ENCODE results near the gene CACNG1.
"Not testable (repeated sequence)": the region's sequence is repeated elsewhere in the genome, so short reads cannot be mapped to it uniquely, and the experiment has no call there.

Gene CACNG1

DNA sequence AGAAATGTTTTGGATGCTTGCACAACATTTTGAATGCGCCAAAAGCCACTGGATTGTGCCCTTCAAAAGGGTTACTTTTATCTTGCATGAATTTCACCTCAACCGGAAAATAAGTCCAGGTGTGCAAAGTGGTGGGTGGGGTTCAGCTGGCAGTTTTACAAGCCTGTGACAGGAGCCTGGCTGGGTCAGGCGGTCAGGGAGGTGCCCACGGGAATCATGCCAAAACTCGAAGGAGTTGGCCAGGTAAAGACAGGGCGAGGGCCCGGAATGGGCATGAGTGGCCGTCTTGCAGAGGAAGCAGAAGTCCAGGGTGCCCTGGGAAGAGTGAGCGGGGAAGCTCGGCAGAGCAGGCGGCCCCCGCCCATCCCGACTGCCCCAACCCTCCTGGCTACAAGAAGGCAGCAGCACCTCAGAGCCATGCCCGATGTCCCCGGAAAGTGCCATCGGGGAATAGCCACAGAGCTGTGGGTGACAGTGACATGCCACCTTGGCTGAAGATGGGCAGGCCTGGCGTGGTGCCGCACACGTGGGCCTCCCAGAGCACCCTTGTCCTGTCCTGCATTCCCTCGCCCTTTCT is 19.1 kb upstream of the CACNG1 start:
- H3K4me3 ChIP-seq (ENCODE audit: low read depth, low read length) = no peak overlapping the region

DNA sequence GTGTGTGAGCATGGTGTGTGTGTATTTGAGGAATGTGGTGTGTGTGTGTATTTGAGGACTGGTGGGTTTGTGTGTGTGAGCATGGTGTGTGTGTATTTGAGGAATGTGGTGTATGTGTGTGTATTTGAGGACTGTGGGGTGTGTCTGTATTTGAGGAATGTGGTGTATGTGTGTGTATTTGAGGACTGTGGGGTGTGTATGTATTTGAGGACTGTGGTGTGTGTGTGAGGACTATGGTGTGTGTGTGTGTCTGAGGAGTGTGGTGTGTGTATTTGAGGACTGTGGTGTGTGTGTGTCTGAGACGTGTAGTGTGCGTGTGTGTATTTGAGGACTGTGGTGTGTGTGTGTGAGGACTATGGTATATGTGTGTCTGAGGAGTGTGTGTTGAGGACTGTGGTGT is 18.0 kb upstream of the CACNG1 start:
- H3K4me3 ChIP-seq (ENCODE audit: low read depth, low read length) = no peak overlapping the region

- H3K4me3 ChIP-seq (ENCODE audit: low read depth, low read length) = no peak overlapping the region
Measured at GRCh38 chr17:67027031-67027628, 17.2 kb upstream of the CACNG1 start.

- no peak overlapping the region for H3K4me3 ChIP-seq (ENCODE audit: low read depth, low read length)
Measured at GRCh38 chr17:67030641-67031040, 13.7 kb upstream of the CACNG1 start.

DNA sequence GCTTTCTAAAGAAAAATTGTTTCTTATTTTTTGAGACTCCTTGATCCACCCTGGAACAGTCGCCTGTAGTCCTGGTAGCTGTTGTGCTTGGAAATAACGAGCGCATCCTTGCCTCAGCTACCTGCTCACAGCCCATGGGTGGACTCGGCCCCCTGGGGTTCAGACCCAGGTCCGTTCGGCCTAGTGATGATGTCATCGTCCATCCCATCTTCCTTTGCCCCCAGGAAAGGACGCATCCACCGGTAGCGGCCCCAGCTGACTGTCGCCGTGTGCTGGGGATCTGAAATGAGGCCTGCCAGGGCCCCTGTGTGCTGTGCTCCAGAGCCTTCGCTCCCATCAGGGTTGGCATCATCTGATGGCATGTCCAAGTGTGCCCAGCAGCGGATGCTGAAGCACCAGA is 12.0 kb upstream of the CACNG1 start:
- no peak overlapping the region for H3K4me3 ChIP-seq (ENCODE audit: low read depth, low read length)

DNA sequence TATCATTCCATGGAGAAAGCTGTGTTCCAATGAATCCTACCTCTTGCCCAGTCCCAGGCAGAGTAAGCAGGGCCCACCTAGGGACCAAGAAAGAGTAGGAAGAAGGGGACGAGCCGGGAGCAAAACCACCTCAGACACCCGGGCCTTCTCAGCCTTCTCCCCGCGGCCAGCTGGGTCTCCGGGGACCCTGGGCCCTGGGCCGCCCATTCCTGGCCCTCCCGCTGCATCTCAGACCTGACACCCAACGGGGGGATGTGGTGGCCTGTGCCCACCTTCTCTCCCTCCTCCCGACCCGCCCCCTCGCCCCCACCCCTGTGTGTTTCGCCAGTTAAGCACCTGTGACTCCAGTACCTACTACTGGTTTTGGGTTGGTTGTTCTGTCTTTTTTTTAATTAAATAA is 11.4 kb upstream of the CACNG1 start:
- no peak overlapping the region for H3K4me3 ChIP-seq (ENCODE audit: low read depth, low read length)

DNA sequence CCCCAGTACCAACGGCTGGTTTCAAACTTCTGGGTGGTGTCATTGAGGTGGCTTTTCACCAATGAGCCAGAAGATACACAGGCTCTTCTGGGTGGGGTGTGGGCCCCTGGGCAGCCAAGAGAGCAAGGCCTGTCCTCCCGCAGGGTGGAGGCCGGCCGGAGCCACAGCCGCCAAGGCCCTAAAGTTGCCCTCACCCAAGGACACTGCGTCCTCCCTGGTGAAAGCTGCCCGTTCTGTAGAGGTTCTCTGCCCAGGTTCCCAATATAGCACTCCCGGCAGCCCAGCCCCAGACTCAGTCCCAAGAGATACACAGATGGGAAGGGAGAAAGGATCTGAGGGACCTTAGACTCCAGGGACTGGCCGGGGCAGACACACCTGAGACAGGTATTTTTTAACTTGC is 10.7 kb upstream of the CACNG1 start:
- H3K4me3 ChIP-seq (ENCODE audit: low read depth, low read length) = no peak overlapping the region

GRCh38 chr17:67035131-67036083 is 8.9 kb upstream of the CACNG1 start:
- no peak overlapping the region for H3K4me3 ChIP-seq (ENCODE audit: low read depth, low read length)

- H3K4me3 ChIP-seq (ENCODE audit: low read depth, low read length) = no peak overlapping the region
Measured at GRCh38 chr17:67038861-67039365, 5.4 kb upstream of the CACNG1 start.

GRCh38 chr17:67040652-67041051 is 3.7 kb upstream of the CACNG1 start:
- no peak overlapping the region for H3K4me3 ChIP-seq (ENCODE audit: low read depth, low read length)

DNA sequence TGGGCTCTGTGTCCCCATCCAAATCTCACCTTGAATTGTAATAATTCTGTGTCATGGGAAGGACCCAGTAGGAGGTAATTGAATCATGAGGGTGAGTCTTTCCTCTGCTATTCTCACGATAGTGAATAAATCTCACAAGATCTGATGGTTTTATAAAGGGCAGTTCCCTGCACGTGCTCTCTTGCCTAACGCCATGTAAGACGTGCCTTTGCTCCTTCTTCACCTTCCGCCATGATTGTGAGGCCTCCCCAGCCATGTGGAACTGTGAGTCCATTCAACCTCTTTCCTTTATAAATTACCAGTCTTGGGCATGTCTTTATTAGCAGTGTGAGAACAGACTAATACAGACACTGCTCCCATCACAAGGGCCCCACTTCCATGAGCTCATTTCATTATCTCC is 3.2 kb upstream of the CACNG1 start:
- H3K4me3 ChIP-seq (ENCODE audit: low read depth, low read length) = not testable (repeated sequence)

DNA sequence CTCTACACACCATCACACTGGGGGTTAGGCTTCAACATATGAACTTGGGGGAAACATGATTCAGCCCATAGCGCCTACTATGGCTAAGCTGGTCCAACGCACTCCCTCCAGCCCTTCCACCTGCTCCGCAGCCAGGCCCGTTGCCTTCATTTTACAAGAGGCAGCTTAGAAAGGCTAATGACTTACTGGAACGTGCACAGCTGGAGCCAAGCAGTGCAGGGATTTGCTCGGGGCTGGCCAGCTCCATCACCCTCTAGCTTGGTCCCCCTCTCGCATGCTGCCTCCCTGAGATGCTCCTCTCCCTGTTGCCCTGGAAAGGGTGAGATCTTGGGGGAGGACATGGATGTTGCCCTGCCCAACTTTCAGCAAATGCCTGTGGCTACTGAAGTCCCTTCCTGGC is 2.8 kb upstream of the CACNG1 start:
- no peak overlapping the region for H3K4me3 ChIP-seq (ENCODE audit: low read depth, low read length)

DNA sequence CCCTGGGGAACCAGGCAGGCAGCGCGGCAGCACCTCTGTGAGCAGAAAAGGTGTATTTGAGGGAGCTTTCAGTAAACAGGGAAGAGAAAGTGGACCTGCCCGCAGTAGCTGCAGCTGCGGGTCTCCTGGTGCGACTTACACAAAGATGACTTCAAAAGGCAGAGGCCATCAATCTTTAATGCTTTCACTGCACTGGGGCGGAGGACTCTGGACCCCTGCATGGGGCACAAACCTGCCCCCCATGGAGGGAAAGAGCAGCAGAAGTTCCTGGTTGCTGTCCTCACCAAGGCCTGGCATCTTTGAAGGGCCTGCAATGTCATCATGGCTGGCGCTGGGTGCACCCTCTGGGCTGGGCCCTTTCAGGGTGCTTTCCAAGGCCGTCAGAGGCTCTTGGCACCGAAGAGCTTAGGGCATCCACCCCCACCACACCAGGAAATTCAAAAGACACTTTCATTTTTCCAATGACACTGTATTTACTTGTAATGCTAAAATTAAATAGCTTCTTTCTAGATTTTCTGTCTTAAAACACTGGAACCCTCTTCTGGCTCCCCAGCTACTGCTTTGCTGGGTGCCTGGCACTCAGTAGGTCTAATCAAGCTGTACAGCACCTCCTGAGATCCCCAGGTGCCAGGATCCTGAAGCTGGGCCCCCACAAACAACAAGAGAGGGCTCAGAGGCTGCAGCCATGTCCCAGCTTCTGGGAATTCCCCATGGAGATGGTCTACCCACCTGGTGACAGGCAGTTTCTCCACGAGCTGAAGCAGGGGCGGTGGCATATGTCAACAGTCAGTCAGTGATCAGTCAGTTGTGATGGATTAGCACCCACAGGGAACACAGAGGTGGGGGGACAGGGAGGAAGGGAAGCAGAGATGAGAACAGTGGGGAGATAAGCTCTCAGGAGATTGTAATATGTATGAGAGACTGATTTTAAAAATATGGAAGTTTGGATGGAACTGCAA is 2.1 kb upstream of the CACNG1 start:
- no peak overlapping the region for H3K4me3 ChIP-seq (ENCODE audit: low read depth, low read length)

DNA sequence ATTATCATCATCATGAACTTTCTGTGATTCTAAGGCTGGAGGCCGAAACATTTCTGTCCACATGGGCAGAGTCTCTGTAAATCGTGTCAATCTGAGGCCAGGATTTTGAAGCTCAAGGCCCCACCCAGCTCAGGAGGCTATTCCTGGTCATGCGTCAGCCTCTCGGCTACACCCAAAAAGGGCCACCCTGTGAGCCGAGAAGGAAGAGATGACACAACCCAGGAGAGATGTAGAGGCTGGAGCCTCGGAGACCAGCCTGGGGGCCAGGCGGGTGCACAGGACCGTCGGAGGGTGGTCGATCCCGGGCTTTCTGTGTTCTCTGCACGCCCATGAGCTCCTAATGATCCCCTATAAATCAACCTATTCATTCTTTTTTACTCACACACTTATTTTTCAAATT is 1.1 kb upstream of the CACNG1 start:
- no peak overlapping the region for H3K4me3 ChIP-seq (ENCODE audit: low read depth, low read length)

- H3K4me3 ChIP-seq (ENCODE audit: low read depth, low read length) = no peak overlapping the region
Measured at GRCh38 chr17:67044940-67045339, 586 bp downstream of the CACNG1 start.

DNA sequence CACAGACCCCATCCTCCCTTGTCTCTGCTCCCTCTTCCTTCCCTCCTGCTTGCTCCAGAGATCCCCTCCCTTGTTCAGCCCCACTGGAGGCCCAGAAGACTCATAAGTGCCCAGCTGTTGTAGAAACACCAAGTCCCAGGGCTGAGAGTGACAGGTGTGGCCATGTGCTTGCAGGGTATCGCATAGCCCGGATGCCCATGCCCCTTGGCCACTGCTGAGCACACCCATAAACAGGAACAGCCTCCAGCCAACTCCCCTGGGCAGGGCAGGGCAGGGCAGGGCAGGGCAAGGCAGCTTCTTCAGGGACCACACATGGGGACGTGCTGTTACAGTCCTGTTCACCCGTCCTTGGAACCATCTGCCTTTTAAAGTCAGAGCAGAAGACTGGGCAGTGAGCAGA is 2.0 kb downstream of the CACNG1 start:
- no peak overlapping the region for H3K4me3 ChIP-seq (ENCODE audit: low read depth, low read length)

DNA sequence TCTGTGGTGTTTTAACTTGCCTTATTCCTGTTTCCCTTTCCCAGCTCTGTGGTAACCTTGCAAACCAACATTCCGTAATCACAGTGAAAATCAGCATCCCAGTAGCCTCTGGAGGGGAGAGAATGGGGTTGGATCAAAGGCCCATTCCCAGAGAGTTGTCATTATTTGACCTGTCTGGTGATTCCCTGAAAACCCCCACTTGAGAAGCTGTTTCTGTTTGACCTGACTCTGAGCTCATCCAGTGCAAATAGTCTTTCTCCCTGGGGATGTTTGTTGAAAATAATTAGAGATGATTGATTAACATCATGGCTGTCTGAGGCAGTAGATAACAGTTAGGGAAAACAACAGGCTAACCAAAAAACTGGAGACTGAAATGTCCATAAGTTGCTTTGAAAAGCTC is 3.0 kb downstream of the CACNG1 start:
- H3K4me3 ChIP-seq (ENCODE audit: low read depth, low read length) = no peak overlapping the region

DNA sequence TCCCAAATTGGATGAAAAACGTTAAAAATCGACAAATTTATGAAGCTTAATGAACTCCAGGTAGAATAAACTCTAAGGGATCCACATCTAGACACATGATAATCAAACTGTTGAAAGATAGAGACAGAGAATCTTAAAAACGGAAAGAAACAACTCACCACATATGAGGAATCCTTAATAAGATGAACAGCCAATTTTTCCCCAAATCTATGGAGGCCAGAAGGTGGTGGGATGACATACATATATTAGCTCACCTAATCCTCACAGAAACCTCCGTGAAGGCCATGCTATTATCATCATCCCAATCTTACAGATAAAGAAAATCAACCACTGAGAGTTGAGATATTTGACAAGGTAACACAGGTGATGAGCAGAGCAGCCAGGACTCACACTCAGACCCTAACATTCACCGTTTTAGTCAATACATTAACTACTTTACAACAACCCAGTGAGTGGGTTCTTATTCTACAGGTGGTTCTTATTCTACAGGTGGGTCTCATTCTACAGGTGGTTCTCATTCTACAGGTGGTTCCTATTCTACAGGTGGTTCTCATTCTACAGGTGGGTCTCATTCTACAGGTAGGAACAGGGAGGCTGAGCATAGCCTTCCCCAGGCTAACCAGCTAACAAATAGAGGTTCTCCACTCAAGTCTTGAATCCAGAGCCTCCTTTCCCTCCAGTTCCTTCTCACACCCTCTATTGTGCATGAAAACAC is 4.8 kb downstream of the CACNG1 start:
- H3K4me3 ChIP-seq (ENCODE audit: low read depth, low read length) = no peak overlapping the region

DNA sequence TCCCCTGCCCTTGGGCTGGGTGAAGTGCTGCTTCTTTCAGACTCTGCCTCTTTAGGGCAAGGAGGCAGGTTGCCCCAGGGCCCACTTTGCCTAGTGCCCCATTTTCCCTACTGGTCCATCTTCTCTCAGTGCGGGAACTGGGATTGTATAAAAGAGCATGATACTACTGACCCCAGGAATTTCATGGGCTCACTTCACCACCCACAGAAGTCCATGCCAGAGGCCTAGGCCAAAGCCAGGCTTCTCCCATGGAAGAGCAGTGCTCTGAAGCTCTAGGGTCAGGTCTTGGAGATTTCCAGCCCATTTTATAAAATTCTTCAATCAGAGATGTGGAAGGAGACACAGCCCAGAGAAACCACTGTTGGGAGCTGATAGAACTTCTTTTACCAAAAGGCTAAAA is 5.7 kb downstream of the CACNG1 start:
- no peak overlapping the region for H3K4me3 ChIP-seq (ENCODE audit: low read depth, low read length)

GRCh38 chr17:67050471-67051154 is 6.3 kb downstream of the CACNG1 start:
- no peak overlapping the region for H3K4me3 ChIP-seq (ENCODE audit: low read depth, low read length)
